Parathyroid adenoma (tissue), 2 donors: ENCODE measurements around the gene TPSAB1.

Source experiments
- H2AFZ ChIP-seq: fragments of 300-600 bp; sonication (generic); one replicate; pipeline ENCODE4 v1.7.0; 2017; ENCODE audit warnings: antibody characterized with exemption, mild to moderate bottlenecking
- H3K27ac ChIP-seq: fragments of 300-600 bp; sonication (generic); one replicate; pipeline ENCODE4 v1.7.0; 2017
- H3K27me3 ChIP-seq: fragments of 300-600 bp; sonication (generic); one replicate; pipeline ENCODE4 v1.7.0; 2017; ENCODE audit warnings: low read length; ENCODE audit not compliant: control insufficient read depth, insufficient read depth
- H3K36me3 ChIP-seq: fragments of 300-600 bp; sonication (generic); one replicate; pipeline ENCODE4 v1.7.0; 2017; ENCODE audit warnings: low read length; ENCODE audit not compliant: control insufficient read depth, insufficient read depth
- H3K4me1 ChIP-seq: fragments of 300-600 bp; sonication (generic); one replicate; pipeline ENCODE4 v1.7.0; 2017; ENCODE audit warnings: control low read depth
- H3K4me2 ChIP-seq: fragments of 300-600 bp; sonication (generic); one replicate; pipeline ENCODE4 v1.7.0; 2017; ENCODE audit warnings: low read length
- H3K4me3 ChIP-seq: fragments of 300-600 bp; sonication (generic); one replicate; pipeline ENCODE4 v1.7.0; 2017; ENCODE audit warnings: low read depth, low read length
- H3K79me2 ChIP-seq: fragments of 300-600 bp; sonication (generic); one replicate; pipeline ENCODE4 v1.7.0; 2017; ENCODE audit warnings: control low read depth
- H3K9ac ChIP-seq: fragments of 300-600 bp; sonication (generic); one replicate; pipeline ENCODE4 v1.7.0; 2017; ENCODE audit warnings: mild to moderate bottlenecking
- H3K9me3 ChIP-seq: fragments of 300-600 bp; sonication (generic); one replicate; pipeline ENCODE4 v1.7.0; 2017; ENCODE audit warnings: low read length; ENCODE audit not compliant: control insufficient read depth
- TF ChIP-seq, protein P1 (sequence below): fragments of 300-600 bp; sonication (generic); IDR thresholded peaks from one replicate; pipeline ENCODE4 v1.7.0; 2017; ENCODE audit warnings: antibody characterized with exemption, mild to moderate bottlenecking
- donor health status: primary hyperparathyroidism.

TPSAB1 gene

DNA sequence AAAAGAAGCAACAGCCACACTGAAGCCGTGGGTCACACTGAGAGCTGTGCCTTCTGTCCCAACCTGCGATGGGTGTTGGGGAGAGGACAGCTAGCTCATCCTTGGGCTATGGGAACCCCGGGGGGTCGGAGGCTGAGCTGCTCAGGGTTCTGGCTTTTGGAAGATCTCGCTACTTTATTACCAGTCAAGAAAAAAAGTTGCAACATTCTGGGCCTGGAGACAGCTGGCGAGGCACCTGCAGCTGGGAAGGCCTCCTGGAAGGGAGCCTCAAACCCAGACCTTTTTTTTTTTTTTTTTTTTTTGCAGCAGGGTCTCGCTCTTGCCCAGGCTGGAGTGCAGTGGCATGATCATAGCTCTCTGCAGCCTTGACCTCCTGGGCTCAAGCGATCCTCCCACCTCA lies 40.3 kb downstream of the TPSAB1 start:
- no peak overlapping the region for H3K27ac ChIP-seq
- no peak overlapping the region for H3K4me2 ChIP-seq
- TF ChIP-seq, protein P1, sequence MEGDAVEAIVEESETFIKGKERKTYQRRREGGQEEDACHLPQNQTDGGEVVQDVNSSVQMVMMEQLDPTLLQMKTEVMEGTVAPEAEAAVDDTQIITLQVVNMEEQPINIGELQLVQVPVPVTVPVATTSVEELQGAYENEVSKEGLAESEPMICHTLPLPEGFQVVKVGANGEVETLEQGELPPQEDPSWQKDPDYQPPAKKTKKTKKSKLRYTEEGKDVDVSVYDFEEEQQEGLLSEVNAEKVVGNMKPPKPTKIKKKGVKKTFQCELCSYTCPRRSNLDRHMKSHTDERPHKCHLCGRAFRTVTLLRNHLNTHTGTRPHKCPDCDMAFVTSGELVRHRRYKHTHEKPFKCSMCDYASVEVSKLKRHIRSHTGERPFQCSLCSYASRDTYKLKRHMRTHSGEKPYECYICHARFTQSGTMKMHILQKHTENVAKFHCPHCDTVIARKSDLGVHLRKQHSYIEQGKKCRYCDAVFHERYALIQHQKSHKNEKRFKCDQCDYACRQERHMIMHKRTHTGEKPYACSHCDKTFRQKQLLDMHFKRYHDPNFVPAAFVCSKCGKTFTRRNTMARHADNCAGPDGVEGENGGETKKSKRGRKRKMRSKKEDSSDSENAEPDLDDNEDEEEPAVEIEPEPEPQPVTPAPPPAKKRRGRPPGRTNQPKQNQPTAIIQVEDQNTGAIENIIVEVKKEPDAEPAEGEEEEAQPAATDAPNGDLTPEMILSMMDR: no peak
- no peaks in the 10 kb centered on the region for H3K4me1 ChIP-seq
- no peaks in the 10 kb centered on the region for H3K36me3 ChIP-seq
- H3K9ac ChIP-seq: no peak overlapping the region
- no peak overlapping the region for H3K4me3 ChIP-seq
- H3K27me3 ChIP-seq: no peaks in the 10 kb centered on the region
- H3K9me3 ChIP-seq: no peaks in the 10 kb centered on the region
- no peak overlapping the region for H2AFZ ChIP-seq
- H3K79me2 ChIP-seq: no peaks in the 10 kb centered on the region

DNA sequence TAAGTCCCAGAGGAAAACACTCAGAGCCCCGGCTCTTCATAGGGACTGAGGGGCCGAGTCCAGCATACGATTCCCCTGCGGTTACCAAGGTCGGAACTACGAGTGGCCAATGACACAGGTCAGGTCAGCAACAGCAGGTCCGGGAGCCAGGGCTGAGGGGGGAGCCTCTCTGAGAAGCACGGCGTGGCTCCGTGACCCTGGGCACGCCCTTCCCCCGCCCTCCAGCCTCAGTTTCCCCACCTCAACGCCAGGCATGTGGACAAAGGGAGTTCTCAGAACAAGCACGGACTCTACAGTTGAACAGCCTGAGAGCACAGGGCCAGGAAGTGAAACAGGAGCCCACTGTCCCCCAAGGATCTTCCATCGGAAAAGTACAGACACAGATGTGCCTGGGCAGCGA lies 41.0 kb downstream of the TPSAB1 start:
- H3K4me1 ChIP-seq: no peaks in the 10 kb centered on the region
- H3K4me3 ChIP-seq: no peak overlapping the region
- no peaks in the 10 kb centered on the region for H3K36me3 ChIP-seq
- H3K4me2 ChIP-seq: no peak overlapping the region
- H3K27me3 ChIP-seq: no peaks in the 10 kb centered on the region
- no peak overlapping the region for H2AFZ ChIP-seq
- TF ChIP-seq, protein P1: no peak
- H3K79me2 ChIP-seq: no peaks in the 10 kb centered on the region
- H3K9me3 ChIP-seq: no peaks in the 10 kb centered on the region
- H3K27ac ChIP-seq: no peak overlapping the region
- no peak overlapping the region for H3K9ac ChIP-seq

DNA sequence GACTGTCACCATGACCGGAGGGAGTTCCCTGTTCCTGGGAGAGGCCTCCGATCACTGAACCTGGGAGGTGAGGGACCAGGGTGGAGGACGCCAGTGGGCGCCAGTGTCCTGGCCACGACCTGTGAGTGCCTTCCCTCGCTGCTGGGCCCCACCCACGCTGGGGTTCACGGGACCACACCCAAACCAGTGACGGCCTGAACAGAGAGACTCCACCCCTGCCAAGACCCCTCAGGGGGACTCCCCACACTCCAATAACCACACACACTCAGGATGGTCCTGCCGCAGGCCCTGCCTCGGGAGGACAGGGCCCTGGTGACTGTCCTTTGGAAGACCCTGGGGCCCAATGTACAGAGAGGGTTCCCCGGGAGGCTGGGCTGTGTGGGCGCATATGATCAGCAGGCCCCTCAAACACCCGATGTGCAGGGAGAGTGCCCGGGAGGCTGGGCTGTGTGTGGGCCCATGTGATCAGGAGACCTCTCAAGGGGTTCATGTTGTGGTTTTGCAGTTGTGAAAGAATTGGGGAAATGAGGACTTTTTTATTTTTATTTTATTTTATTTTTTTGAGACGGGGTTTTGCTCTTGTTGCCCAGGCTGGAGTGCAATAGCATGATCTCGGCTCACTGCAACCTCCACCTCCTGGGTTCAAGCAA lies 41.9 kb downstream of the TPSAB1 start:
- H3K36me3 ChIP-seq: no peaks in the 10 kb centered on the region
- no peaks in the 10 kb centered on the region for H3K79me2 ChIP-seq
- TF ChIP-seq, protein P1: no peak
- no peaks in the 10 kb centered on the region for H3K9me3 ChIP-seq
- no peaks in the 10 kb centered on the region for H3K27me3 ChIP-seq
- no peak overlapping the region for H3K4me3 ChIP-seq
- no peaks in the 10 kb centered on the region for H3K4me1 ChIP-seq
- H2AFZ ChIP-seq: no peak overlapping the region
- no peak overlapping the region for H3K9ac ChIP-seq
- H3K4me2 ChIP-seq: no peak overlapping the region
- H3K27ac ChIP-seq: no peak overlapping the region

DNA sequence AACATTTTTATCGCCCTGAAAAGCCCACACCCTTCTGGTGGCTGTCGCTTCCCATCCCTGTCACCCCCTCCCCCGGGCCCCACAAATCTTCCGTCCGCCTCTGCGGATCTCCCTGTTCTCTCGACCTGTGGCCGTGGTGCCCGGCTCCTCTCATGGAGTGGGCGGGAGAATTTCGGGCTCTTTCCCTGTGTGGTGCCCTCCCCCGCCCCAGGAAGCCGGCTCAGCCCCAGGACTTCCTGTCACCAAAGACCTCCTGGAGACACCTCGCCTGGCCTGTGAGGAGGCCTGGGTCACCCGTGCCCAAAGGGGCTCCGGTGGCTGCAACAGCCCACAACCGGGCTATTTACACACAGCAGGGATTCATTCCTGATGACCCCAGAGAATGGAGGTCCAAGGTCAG lies 42.8 kb downstream of the TPSAB1 start:
- Histone ChIP-seq H3K36me3 (no peaks in the 10 kb centered on the region), H3K9me3 (no peaks in the 10 kb centered on the region), H3K27me3 (no peaks in the 10 kb centered on the region), H3K79me2 (no peaks in the 10 kb centered on the region), H3K4me2 (no peak overlapping the region), H3K4me3 (no peak overlapping the region), H3K4me1 (no peaks in the 10 kb centered on the region), H3K27ac (no peak overlapping the region), H3K9ac (no peak overlapping the region), H2AFZ (no peak overlapping the region)
- TF ChIP-seq, protein P1: no peak

DNA sequence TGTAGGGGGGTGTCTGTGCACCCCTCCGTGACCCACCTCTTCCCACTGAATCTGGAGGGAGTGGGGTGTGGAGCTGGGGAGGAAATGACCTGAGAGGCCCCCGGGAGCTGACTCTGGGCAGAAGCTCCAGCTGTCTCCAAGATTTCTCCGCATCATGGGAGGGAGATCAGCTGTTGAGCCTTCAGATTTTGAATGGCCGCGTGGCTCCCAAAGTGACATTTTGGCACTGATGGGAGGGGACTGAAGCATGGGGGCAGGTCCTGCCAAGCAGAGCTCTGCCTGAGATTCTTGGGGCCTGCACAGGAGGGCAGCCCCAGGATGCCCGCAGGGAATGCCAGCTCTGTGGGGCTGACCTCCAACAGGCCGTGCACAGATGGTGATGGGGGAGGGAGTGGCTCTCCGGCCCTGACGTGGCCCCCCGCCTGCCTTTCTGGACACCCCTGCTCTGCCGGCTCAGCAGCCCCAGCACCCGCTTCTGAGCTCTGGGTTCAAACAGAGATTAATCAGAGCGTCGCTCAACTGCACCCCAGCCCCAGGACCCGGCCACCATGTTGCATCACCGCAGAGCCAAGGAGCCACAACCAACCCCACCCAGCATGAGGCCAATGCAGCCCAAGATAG lies 43.6 kb downstream of the TPSAB1 start:
- TF ChIP-seq, protein P1: no peak
- H3K27me3 ChIP-seq: no peaks in the 10 kb centered on the region

More for the DNA sequence above, 43.6 kb downstream of the TPSAB1 start:
- Histone ChIP-seq H2AFZ (no peak overlapping the region), H3K4me3 (no peak overlapping the region), H3K36me3 (no peaks in the 10 kb centered on the region), H3K9me3 (no peaks in the 10 kb centered on the region), H3K9ac (no peak overlapping the region), H3K4me1 (no peaks in the 10 kb centered on the region), H3K79me2 (no peaks in the 10 kb centered on the region), H3K4me2 (no peak overlapping the region), H3K27ac (no peak overlapping the region)
